KOPT-K1 (cell line): ENCODE data around the gene EYA2.
"Not testable (repeated sequence)": the region's sequence is repeated elsewhere in the genome, so short reads cannot be mapped to it uniquely, and the experiment has no call there.

Experiments
- H3K27ac ChIP-seq: fragments of 200-600 bp; sonication (generic); 2 replicates; pipeline ENCODE4 v1.5.1; 2016; ENCODE audit warnings: antibody characterized with exemption, mild to moderate bottlenecking, low read depth, low read length; ENCODE audit not compliant: poor library complexity, severe bottlenecking
- H3K36me3 ChIP-seq: fragments of 200-600 bp; sonication (generic); 2 replicates; pipeline ENCODE4 v1.5.1; 2017; ENCODE audit warnings: antibody characterized with exemption, mild to moderate bottlenecking, low read length, moderate library complexity; ENCODE audit not compliant: insufficient read depth
- H3K9me3 ChIP-seq: fragments of 200-600 bp; sonication (generic); 2 replicates; pipeline ENCODE4 v1.5.1; 2017; ENCODE audit warnings: antibody characterized with exemption, low read length, mild to moderate bottlenecking; ENCODE audit not compliant: insufficient read depth, poor library complexity, severe bottlenecking

The EYA2 gene

GRCh38 chr20:47191074-47191673 lies 296.5 kb downstream of the EYA2 start:
- H3K36me3 ChIP-seq, result no peaks in the 10 kb centered on the region
- no peak overlapping the region for H3K27ac ChIP-seq
- H3K9me3 ChIP-seq, result no peaks in the 10 kb centered on the region

- H3K36me3 ChIP-seq, result no peaks in the 10 kb centered on the region
- no peak overlapping the region for H3K27ac ChIP-seq
- no peaks in the 10 kb centered on the region for H3K9me3 ChIP-seq
Measured at GRCh38 chr20:47191956-47192355, 297.3 kb downstream of the EYA2 start.

- Histone ChIP-seq H3K27ac (no peak overlapping the region), H3K9me3 (no peaks in the 10 kb centered on the region), H3K36me3 (no peaks in the 10 kb centered on the region)
Measured at GRCh38 chr20:47195573-47195972, 300.9 kb downstream of the EYA2 start.

- Histone ChIP-seq H3K27ac (no peak overlapping the region), H3K36me3 (no peaks in the 10 kb centered on the region), H3K9me3 (no peaks in the 10 kb centered on the region)
Measured at GRCh38 chr20:47196091-47197081, 301.7 kb downstream of the EYA2 start.

- H3K9me3 ChIP-seq, result no peaks in the 10 kb centered on the region
- H3K36me3 ChIP-seq, result no peaks in the 10 kb centered on the region
- no peak overlapping the region for H3K27ac ChIP-seq
Measured at GRCh38 chr20:47198254-47198671, 303.6 kb downstream of the EYA2 start.

- H3K36me3 ChIP-seq, result no peaks in the 10 kb centered on the region
- H3K27ac ChIP-seq, result no peak overlapping the region
- no peaks in the 10 kb centered on the region for H3K9me3 ChIP-seq
Measured at GRCh38 chr20:47198996-47199552, 304.4 kb downstream of the EYA2 start.

- H3K9me3 ChIP-seq, result no peaks in the 10 kb centered on the region
- no peaks in the 10 kb centered on the region for H3K36me3 ChIP-seq
- no peak overlapping the region for H3K27ac ChIP-seq
Measured at GRCh38 chr20:47201074-47201730, 306.6 kb downstream of the EYA2 start.

- H3K9me3 ChIP-seq, result no peaks in the 10 kb centered on the region
- no peak overlapping the region for H3K27ac ChIP-seq
- no peaks in the 10 kb centered on the region for H3K36me3 ChIP-seq
Measured at GRCh38 chr20:47202733-47203667, 308.4 kb downstream of the EYA2 start.

GRCh38 chr20:47204008-47204849 lies 309.6 kb downstream of the EYA2 start:
- Histone ChIP-seq H3K9me3 (no peaks in the 10 kb centered on the region), H3K36me3 (peaks cover 10% of the 10 kb centered on the region; the same call in 1 of the 2 replicates), H3K27ac (no peak overlapping the region)

GRCh38 chr20:47204850-47205122 lies 310.1 kb downstream of the EYA2 start:
- H3K36me3 ChIP-seq, result peaks cover 16% of the 10 kb centered on the region
- H3K27ac ChIP-seq, H3K9me3 ChIP-seq: not testable (repeated sequence)

GRCh38 chr20:47205577-47206123 lies 311.0 kb downstream of the EYA2 start:
- Histone ChIP-seq H3K36me3 (peaks cover 23% of the 10 kb centered on the region), H3K9me3 (no peaks in the 10 kb centered on the region), H3K27ac (no peak overlapping the region)

- not testable (repeated sequence) for H3K27ac ChIP-seq, H3K9me3 ChIP-seq
- H3K36me3 ChIP-seq, result peaks cover 32% of the 10 kb centered on the region
Measured at GRCh38 chr20:47206552-47206951, 311.9 kb downstream of the EYA2 start.

- no peak overlapping the region for H3K27ac ChIP-seq
- H3K9me3 ChIP-seq, result no peaks in the 10 kb centered on the region
- peaks cover 38% of the 10 kb centered on the region for H3K36me3 ChIP-seq
Measured at GRCh38 chr20:47206962-47207641, 312.5 kb downstream of the EYA2 start.
